Trophoblast cell (in vitro differentiated cells and primary cell): Measurements from ENCODE around the gene EXOC3L1.

ENCODE experiments used
- DNase-seq, 2 donors: peaks; one replicate each; pipeline ENCODE4 v3.0.0-alpha.2; 2016
- H2AFZ ChIP-seq: 2 replicates; pipeline ENCODE4 v1.6.1; 2013; ENCODE audit warnings: low read length, moderate library complexity, mild to moderate bottlenecking; ENCODE audit not compliant: insufficient read depth, poor library complexity
- H2AK5ac ChIP-seq: 2 replicates; pipeline ENCODE4 v1.6.1; 2013; ENCODE audit warnings: mild to moderate bottlenecking, low read length
- H2BK120ac ChIP-seq: 2 replicates; pipeline ENCODE4 v1.6.1; 2013; ENCODE audit warnings: low read length, mild to moderate bottlenecking, moderate library complexity; ENCODE audit not compliant: insufficient read depth, poor library complexity
- H2BK12ac ChIP-seq: 2 replicates; pipeline ENCODE4 v1.6.1; 2013; ENCODE audit warnings: mild to moderate bottlenecking, low read length, moderate library complexity
- H2BK5ac ChIP-seq: 2 replicates; pipeline ENCODE4 v1.6.1; 2013; ENCODE audit warnings: low read length, low read depth, moderate library complexity, mild to moderate bottlenecking; ENCODE audit not compliant: poor library complexity
- H3K14ac ChIP-seq: 2 replicates; pipeline ENCODE4 v1.6.1; 2013; ENCODE audit warnings: mild to moderate bottlenecking, low read length
- H3K18ac ChIP-seq: 2 replicates; pipeline ENCODE4 v1.6.1; 2013; ENCODE audit warnings: mild to moderate bottlenecking, low read length
- H3K23ac ChIP-seq: 2 replicates; pipeline ENCODE4 v1.6.1; 2013; ENCODE audit warnings: low read length
- H3K27ac ChIP-seq: 2 replicates; pipeline ENCODE4 v1.5.1; 2013; ENCODE audit warnings: low read depth, mild to moderate bottlenecking, inconsistent platforms, low read length, moderate library complexity
- H3K27me3 ChIP-seq: 2 replicates; pipeline ENCODE4 v1.6.1; 2013; ENCODE audit warnings: inconsistent platforms, mild to moderate bottlenecking, low read length, moderate library complexity; ENCODE audit not compliant: insufficient read depth
- H3K36me3 ChIP-seq, 2 experiments: 1 replicate in 1 of 2; 2 replicates in 1 of 2; pipeline ENCODE4 v1.6.1; 2013; ENCODE audit warnings: low read length in 2 of 2, mild to moderate bottlenecking in 2 of 2, moderate library complexity in 1 of 2; ENCODE audit not compliant: insufficient read depth in 2 of 2, control insufficient read depth in 1 of 2
- H3K4ac ChIP-seq: 2 replicates; pipeline ENCODE4 v1.6.1; 2013; ENCODE audit warnings: low read depth, mild to moderate bottlenecking, low read length, moderate library complexity
- H3K4me1 ChIP-seq, 2 experiments: 1 replicate in 1 of 2; 2 replicates in 1 of 2; pipeline ENCODE4 v1.6.1; 2013; ENCODE audit warnings: low read length in 2 of 2, mild to moderate bottlenecking in 2 of 2, moderate library complexity in 1 of 2; ENCODE audit not compliant: insufficient read depth in 2 of 2, control insufficient read depth in 1 of 2
- H3K4me2 ChIP-seq: 2 replicates; pipeline ENCODE4 v1.6.1; 2013; ENCODE audit warnings: inconsistent platforms, mild to moderate bottlenecking, low read length, moderate library complexity
- H3K4me3 ChIP-seq: 2 replicates; pipeline ENCODE4 v1.5.1; 2013; ENCODE audit warnings: mild to moderate bottlenecking, low read depth, low read length, inconsistent platforms
- H3K79me1 ChIP-seq: one replicate; pipeline ENCODE4 v1.6.1; 2013; ENCODE audit warnings: low read length
- H3K79me2 ChIP-seq: 2 replicates; pipeline ENCODE4 v1.6.1; 2013; ENCODE audit warnings: low read length, mild to moderate bottlenecking; ENCODE audit not compliant: control insufficient read depth, insufficient read depth, poor library complexity
- H3K9ac ChIP-seq: 2 replicates; pipeline ENCODE4 v1.6.1; 2013; ENCODE audit warnings: mild to moderate bottlenecking, low read length
- H3K9me3 ChIP-seq: 2 replicates; pipeline ENCODE4 v1.6.1; 2013; ENCODE audit warnings: low read depth, mild to moderate bottlenecking, control low read depth, inconsistent platforms, low read length; ENCODE audit not compliant: insufficient read depth
- H4K12ac ChIP-seq: 2 replicates; pipeline ENCODE4 v1.6.1; 2013; ENCODE audit warnings: low read depth, mild to moderate bottlenecking, low read length, moderate library complexity
- H4K8ac ChIP-seq: 2 replicates; pipeline ENCODE4 v1.6.1; 2013; ENCODE audit warnings: low read depth, mild to moderate bottlenecking, low read length, moderate library complexity
- H4K91ac ChIP-seq: one replicate; pipeline ENCODE4 v1.6.1; 2013; ENCODE audit warnings: low read depth, mild to moderate bottlenecking, low read length, moderate library complexity
- WGBS: extraction: QIAGEN DNeasy Blood & Tissue Kit; methylation state at CpG from one replicate; pipeline ENCODE4 v1.1.7; 2013; ENCODE audit warnings: missing lambda C conversion rate; ENCODE audit not compliant: insufficient read length, insufficient coverage; ENCODE audit errors: extremely low coverage; 5-methylcytosine and 5-hydroxymethylcytosine counted together

The EXOC3L1 gene

DNA sequence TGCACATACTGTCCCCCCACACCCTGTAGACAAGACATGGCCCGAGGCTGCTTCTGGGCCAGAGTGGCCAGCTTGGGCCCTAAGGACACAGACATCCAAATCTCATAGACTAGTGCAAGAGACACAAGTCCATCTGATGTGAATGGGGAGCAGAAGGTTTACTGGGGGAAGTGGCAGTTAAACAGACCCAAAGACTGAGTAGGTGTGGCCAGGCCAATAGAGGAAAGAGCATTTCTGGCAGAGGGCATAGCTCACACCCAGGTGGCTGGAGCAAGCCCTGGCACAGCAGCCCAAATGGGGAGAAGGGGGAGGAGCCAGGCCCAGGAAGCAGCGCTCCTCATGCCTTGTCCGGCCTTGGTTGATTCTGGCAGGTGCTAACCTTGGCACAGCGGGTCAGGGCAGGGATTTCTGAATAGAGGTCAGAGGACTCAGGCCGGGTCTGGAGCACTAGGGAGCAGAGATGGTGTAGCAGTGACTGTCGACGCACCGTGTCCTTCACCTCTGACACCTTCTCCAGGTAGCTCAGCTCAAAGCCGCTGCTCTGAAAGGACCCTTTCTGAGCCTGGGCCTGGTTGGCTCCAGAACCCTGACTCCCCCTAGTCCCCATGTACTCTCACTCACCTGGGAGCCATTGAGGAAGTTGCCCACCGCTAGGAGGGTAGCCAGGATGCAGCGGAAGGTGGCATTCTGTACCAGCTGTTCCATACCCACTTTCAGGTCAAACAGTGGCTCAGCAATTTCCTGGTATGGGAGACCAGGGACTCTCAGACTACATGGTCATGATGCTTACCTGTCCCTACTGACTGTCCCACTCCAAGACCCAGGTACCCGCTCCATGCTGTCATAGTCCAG, 41.1 kb upstream of the EXOC3L1 start:
- DNase-seq: no peak
- Histone ChIP-seq H3K9me3 (no peaks in the 10 kb centered on the region), H2BK5ac (no peak overlapping the region), H3K27ac (no peak overlapping the region), H4K8ac (no peak overlapping the region), H3K4me1 (peaks cover 10 to 12% of the 10 kb centered on the region in 2 experiments), H3K23ac (no peak overlapping the region), H2AK5ac (no peak overlapping the region), H3K4me2 (no peak overlapping the region), H3K9ac (no peak overlapping the region), H2BK120ac (no peak overlapping the region), H3K36me3 (peaks cover 51 to 54% of the 10 kb centered on the region in 2 experiments), H3K79me2 (peaks cover 9% of the 10 kb centered on the region), H3K4ac (no peak overlapping the region), H2AFZ (no peak overlapping the region), H3K27me3 (no peaks in the 10 kb centered on the region), H3K79me1 (peaks cover 8% of the 10 kb centered on the region), H3K14ac (no peak overlapping the region), H3K4me3 (no peak overlapping the region), H3K18ac (no peak overlapping the region), H2BK12ac (no peak overlapping the region), H4K91ac (no peak overlapping the region), H4K12ac (no peak overlapping the region)
- WGBS: no CpG with 5 or more reads among the region's 12 CpGs

DNA sequence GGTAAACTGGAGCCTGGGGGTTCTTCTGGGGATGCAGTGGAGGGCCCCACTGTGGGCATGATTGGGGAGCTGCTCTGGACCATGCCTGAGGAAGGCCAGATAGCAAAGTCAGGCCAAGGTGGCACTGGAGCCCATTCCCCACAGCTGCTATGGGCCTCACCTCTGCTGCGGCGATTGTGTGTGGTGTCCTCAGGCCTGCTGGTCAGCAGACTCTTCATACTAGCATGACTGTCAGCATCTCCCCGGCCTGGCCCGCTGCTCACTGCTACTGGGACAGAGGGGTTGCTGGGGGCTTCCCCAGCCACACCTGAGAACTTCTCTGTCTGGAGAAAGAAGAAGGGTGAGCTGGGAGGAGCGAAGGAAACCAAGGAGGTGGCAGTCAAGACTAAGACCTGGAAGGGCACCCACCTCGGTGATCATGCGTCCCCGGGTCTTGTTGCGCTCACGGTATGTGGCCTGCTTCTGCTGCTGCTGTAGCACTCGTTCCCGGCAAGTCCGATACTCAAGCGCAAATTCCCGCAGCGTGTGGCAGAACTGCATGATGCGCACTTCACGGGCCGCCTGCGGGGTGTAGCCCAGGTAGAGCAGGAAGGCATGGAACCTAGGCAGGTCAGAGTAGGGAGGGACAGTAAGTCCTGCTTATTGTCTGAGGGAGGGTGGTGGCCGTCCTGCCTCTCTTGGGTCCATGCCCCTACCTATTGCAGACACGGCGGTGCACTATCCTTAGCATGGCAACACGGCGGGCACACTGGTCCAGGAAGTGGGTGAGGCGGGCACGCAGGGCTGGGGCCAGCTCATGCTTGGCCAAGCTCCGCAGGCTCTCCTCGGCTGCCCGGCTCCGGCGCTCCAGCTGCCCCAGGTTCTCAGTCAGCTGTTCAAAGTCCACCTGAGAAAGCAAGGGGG, 40.2 kb upstream of the EXOC3L1 start:
- Histone ChIP-seq H3K27me3 (no peaks in the 10 kb centered on the region), H3K4me3 (no peak overlapping the region), H4K8ac (no peak overlapping the region), H2AK5ac (no peak overlapping the region), H3K23ac (no peak overlapping the region), H3K14ac (no peak overlapping the region), H4K12ac (no peak overlapping the region), H4K91ac (no peak overlapping the region), H3K79me2 (peaks cover 9% of the 10 kb centered on the region), H2BK12ac (no peak overlapping the region), H3K36me3 (peaks cover 48% of the 10 kb centered on the region in 2 experiments), H3K4me2 (no peak overlapping the region), H3K18ac (no peak overlapping the region), H3K79me1 (peaks cover 8% of the 10 kb centered on the region), H2AFZ (no peak overlapping the region), H3K9me3 (no peaks in the 10 kb centered on the region), H2BK120ac (no peak overlapping the region), H3K4me1 (peaks cover 10 to 12% of the 10 kb centered on the region in 2 experiments), H2BK5ac (no peak overlapping the region), H3K4ac (no peak overlapping the region), H3K27ac (no peak overlapping the region), H3K9ac (no peak overlapping the region)
- DNase-seq: no peak
- no CpG with 5 or more reads among the region's 32 CpGs for WGBS

DNA sequence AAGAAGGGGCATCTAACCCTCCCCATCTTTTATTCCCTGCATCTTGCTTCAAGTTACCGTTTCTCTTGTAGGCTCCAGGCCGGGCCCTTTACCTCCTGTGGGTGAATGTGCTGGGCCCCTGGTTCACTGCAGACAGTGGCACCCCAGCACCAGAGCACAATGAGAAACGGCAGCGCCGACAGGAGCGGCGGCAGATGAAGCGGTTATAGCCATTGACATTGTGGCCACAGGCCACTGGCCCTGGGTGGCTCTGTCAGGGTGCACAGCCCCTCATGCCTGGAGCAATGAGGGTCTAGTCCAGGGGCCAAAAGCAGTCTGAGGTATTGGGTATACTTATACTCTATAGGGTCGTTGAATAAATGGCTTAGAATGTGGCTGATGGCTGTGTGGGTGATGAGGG, 39.0 kb upstream of the EXOC3L1 start:
- H3K23ac ChIP-seq: no peak overlapping the region
- no peaks in the 10 kb centered on the region for H3K27me3 ChIP-seq
- H3K18ac ChIP-seq: no peak overlapping the region
- H2BK120ac ChIP-seq: no peak overlapping the region
- H3K4me3 ChIP-seq: no peak overlapping the region
- no peak for DNase-seq
- H2AK5ac ChIP-seq: no peak overlapping the region
- peaks cover 12% of the 10 kb centered on the region in 2 experiments for H3K4me1 ChIP-seq
- H4K91ac ChIP-seq: no peak overlapping the region
- H4K8ac ChIP-seq: no peak overlapping the region
- H3K79me1 ChIP-seq: peaks cover 8% of the 10 kb centered on the region
- H3K79me2 ChIP-seq: peaks cover 9% of the 10 kb centered on the region
- no peak overlapping the region for H3K9ac ChIP-seq
- H3K14ac ChIP-seq: no peak overlapping the region
- H3K4me2 ChIP-seq: no peak overlapping the region
- H4K12ac ChIP-seq: no peak overlapping the region
- H3K9me3 ChIP-seq: no peaks in the 10 kb centered on the region
- no peak overlapping the region for H2BK12ac ChIP-seq
- H3K4ac ChIP-seq: no peak overlapping the region
- H2BK5ac ChIP-seq: no peak overlapping the region
- peaks cover 44% of the 10 kb centered on the region in 2 experiments for H3K36me3 ChIP-seq
- H3K27ac ChIP-seq: no peak overlapping the region
- H2AFZ ChIP-seq: no peak overlapping the region
- no CpG with 5 or more reads among the region's 9 CpGs for WGBS

DNA sequence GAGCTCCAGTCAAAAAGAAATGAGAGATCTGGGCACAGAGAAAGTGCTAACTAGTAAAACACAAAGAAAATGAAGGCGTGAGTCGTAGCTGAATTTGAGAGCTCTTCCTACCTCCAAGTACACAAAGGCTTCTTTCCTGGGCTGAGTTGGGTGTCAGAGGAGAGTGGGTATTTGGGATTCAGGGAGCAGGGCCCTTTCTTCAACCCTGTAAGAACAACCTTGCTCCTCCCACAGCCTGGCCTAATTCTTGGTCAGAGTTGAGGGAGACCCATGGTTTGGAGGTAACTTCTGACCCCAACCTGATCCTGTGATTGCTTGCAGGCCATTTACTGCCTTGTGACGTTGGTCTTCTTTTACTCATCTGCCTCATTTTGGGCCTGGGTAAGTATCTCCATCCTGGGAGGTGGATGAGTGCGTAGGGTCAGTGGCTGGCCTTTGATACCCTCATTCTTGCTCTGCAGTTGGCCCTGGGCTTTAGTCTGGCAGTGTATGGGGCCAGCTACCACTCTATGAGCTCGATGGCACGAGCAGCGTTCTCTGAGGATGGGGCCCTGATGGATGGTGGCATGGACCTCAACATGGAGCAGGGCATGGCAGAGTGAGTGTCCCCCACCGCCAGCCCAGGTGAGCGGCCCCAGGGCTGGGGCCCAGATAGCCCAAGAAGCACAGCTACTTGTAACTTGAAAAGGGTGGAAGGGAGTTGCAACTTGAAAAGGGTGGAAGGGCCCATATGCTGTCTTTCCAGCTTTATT, 38.3 kb upstream of the EXOC3L1 start:
- H3K14ac ChIP-seq: no peak overlapping the region
- no peak overlapping the region for H2AFZ ChIP-seq
- no peaks in the 10 kb centered on the region for H3K9me3 ChIP-seq
- no peak overlapping the region for H3K4me3 ChIP-seq
- peaks cover 9% of the 10 kb centered on the region for H3K79me2 ChIP-seq
- H3K23ac ChIP-seq: no peak overlapping the region
- H2AK5ac ChIP-seq: no peak overlapping the region
- peaks cover 8% of the 10 kb centered on the region for H3K79me1 ChIP-seq
- H3K36me3 ChIP-seq: peaks cover 41% of the 10 kb centered on the region in 2 experiments
- H3K4me1 ChIP-seq: peaks cover 12% of the 10 kb centered on the region in 2 experiments
- peak overlapping the region; percentile 76 for H3K4me2 ChIP-seq
- peak overlapping the region; percentile 98 for H3K4ac ChIP-seq
- no peak overlapping the region for H3K27ac ChIP-seq
- H2BK5ac ChIP-seq: no peak overlapping the region
- H2BK12ac ChIP-seq: no peak overlapping the region
- H4K91ac ChIP-seq: no peak overlapping the region
- H3K18ac ChIP-seq: no peak overlapping the region
- H3K9ac ChIP-seq: no peak overlapping the region
- no peak overlapping the region for H4K12ac ChIP-seq
- H4K8ac ChIP-seq: peak overlapping the region; percentile 26
- WGBS: no CpG with 5 or more reads among the region's 9 CpGs
- no peak for DNase-seq
- no peaks in the 10 kb centered on the region for H3K27me3 ChIP-seq
- no peak overlapping the region for H2BK120ac ChIP-seq
